Astrocyte of the spinal cord (primary cell): ENCODE data around the gene SLCO2A1.
"Not testable (repeated sequence)": the region's sequence is repeated elsewhere in the genome, so short reads cannot be mapped to it uniquely, and the experiment has no call there.

Experiments
- DNase-seq: peaks from one replicate; pipeline ENCODE4 v3.0.0; 2011; ENCODE audit warnings: low read depth, low spot score
- H3K4me3 ChIP-seq: 2 replicates; pipeline ENCODE4 v1.5.1; 2011; ENCODE audit warnings: low read depth, mild to moderate bottlenecking, low read length, moderate library complexity
- CTCF ChIP-seq: IDR thresholded peaks from 2 replicates; pipeline ENCODE4 v1.5.1; 2012; ENCODE audit warnings: low read depth, mild to moderate bottlenecking, low read length, inconsistent platforms
- in situ Hi-C: cut with HindIII; loops from 2 replicates; pipeline ENCODE4 v1.10.0; 2017; ENCODE audit warnings: low sequenced_read_pairs

Gene SLCO2A1

GRCh38 chr3:134075568-134075825, 45.8 kb upstream of the SLCO2A1 start:
- in situ Hi-C loops = no loop called here
- TF ChIP-seq CTCF = no peak
- DNase-seq = no peak
- H3K4me3 ChIP-seq = no peak overlapping the region

- DNase-seq = no peak
- in situ Hi-C loops = no loop called here
- no peak for TF ChIP-seq CTCF
- no peak overlapping the region for H3K4me3 ChIP-seq
Measured at GRCh38 chr3:134074790-134075567, 45.3 kb upstream of the SLCO2A1 start.

GRCh38 chr3:134074001-134074789, 44.5 kb upstream of the SLCO2A1 start:
- in situ Hi-C loops = no loop called here
- no peak for DNase-seq
- no peak overlapping the region for H3K4me3 ChIP-seq
- no peak for TF ChIP-seq CTCF

- TF ChIP-seq CTCF = no peak
- H3K4me3 ChIP-seq = no peak overlapping the region
- DNase-seq = no peak
- in situ Hi-C loops = no loop called here
Measured at GRCh38 chr3:134073583-134073945, 43.8 kb upstream of the SLCO2A1 start.

- in situ Hi-C loops = no loop called here
- DNase-seq = no peak
- H3K4me3 ChIP-seq = no peak overlapping the region
- TF ChIP-seq CTCF = no peak
Measured at GRCh38 chr3:134072881-134073582, 43.3 kb upstream of the SLCO2A1 start.

GRCh38 chr3:134070281-134070680, 40.6 kb upstream of the SLCO2A1 start:
- DNase-seq, in situ Hi-C loops, H3K4me3 ChIP-seq: not testable (repeated sequence)

GRCh38 chr3:134068429-134068828, 38.7 kb upstream of the SLCO2A1 start:
- H3K4me3 ChIP-seq = no peak overlapping the region
- no peak for DNase-seq
- in situ Hi-C loops = no loop called here
- no peak for TF ChIP-seq CTCF
